Calu3 (cell line): ENCODE measurements around the gene RNF141. TPM values are rescaled to one million over a fixed set of nuclear protein-coding genes. Genes with fewer than 3 reads are reported as not detected.

ENCODE experiments used
- BruUV-seq: library from RNA; stranded (reverse); fragments of 400-500 nt; replicated peaks from 2 replicates; lab custom pipeline; 2021; lab: Mats Ljungman, UMichigan
- CTCF ChIA-PET: fragments of 300-600 bp; sonication (Branson Sonifier 250); formaldehyde crosslinking; loops from one replicate; lab custom pipeline; 2022; ENCODE audit warnings: antibody characterized with exemption; lab: Charles Lee
- DNase-seq: peaks from one replicate; pipeline ENCODE4 v3.0.0; 2022
- H3K27ac Mint-ChIP-seq: one replicate; pipeline ENCODE4 v1.8.0; 2022; ENCODE audit warnings: mixed read lengths; ENCODE audit not compliant: unreplicated experiment
- H3K27me3 Mint-ChIP-seq: one replicate; pipeline ENCODE4 v1.8.0; 2022; ENCODE audit warnings: mixed read lengths; ENCODE audit not compliant: unreplicated experiment
- H3K36me3 Mint-ChIP-seq: one replicate; pipeline ENCODE4 v1.8.0; 2022; ENCODE audit warnings: mild to moderate bottlenecking, moderate library complexity, mixed read lengths; ENCODE audit not compliant: insufficient read depth, unreplicated experiment
- H3K4me1 Mint-ChIP-seq: one replicate; pipeline ENCODE4 v1.8.0; 2022; ENCODE audit warnings: mild to moderate bottlenecking, low read depth, mixed read lengths; ENCODE audit not compliant: unreplicated experiment
- H3K4me3 Mint-ChIP-seq: one replicate; pipeline ENCODE4 v1.8.0; 2022; ENCODE audit warnings: mild to moderate bottlenecking, low read depth, moderate library complexity, mixed read lengths; ENCODE audit not compliant: unreplicated experiment
- H3K9me3 Mint-ChIP-seq: one replicate; pipeline ENCODE4 v1.8.0; 2022; ENCODE audit warnings: low read depth, mixed read lengths; ENCODE audit not compliant: unreplicated experiment
- CTCF ChIP-seq: fragments of 200-600 bp; IDR thresholded peaks from one replicate; pipeline ENCODE4 v1.8.0; 2022; ENCODE audit warnings: antibody characterized with exemption; ENCODE audit not compliant: unreplicated experiment
- intact Hi-C: fragments of 100-400 bp; cut with micrococcal nuclease; formaldehyde crosslinking; loops from one replicate; pipeline ENCODE4 v1.10.0; 2022; ENCODE audit not compliant: unreplicated experiment
- total RNA-seq: library from RNA; stranded (reverse); gene quantifications from 2 replicates; pipeline ENCODE4 v1.2.3, GENCODE V29; 2022

The RNF141 gene
- total RNA-seq, 1 experiment from 2014 or later: 33.9 TPM

GRCh38 chr11:10573028-10573427 is 32.0 kb upstream of the RNF141 start:
- BruUV-seq: no TSS peak
- intact Hi-C loops: no loop called here
- H3K27me3 Mint-ChIP-seq: no peaks in the 10 kb centered on the region
- H3K9me3 Mint-ChIP-seq: no peaks in the 10 kb centered on the region
- CTCF ChIA-PET: no interaction called here
- DNase-seq: no peak
- no peaks in the 10 kb centered on the region for H3K36me3 Mint-ChIP-seq
- TF ChIP-seq CTCF: no peak
- H3K27ac Mint-ChIP-seq: no peak overlapping the region
- no peak overlapping the region for H3K4me3 Mint-ChIP-seq
- H3K4me1 Mint-ChIP-seq: no peaks in the 10 kb centered on the region

DNA sequence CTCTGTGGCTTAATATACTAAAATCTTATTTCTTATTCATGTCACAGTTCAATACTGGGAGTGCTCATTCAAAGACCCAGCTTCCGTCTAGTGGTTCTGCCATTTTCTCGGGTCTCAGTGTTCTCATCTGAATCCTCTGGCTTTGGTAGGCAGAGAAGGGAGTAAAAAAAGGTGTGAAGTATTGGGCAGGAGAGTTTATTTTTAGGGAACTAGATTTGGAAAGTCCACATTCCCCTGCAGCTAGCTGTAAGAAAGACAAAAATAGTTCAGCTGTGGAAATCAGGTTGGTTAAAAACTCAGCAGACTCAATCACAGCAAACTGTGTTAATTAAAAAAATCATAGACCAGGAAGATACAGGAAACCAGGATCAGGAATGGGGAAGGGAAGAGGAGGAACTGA is 31.5 kb upstream of the RNF141 start:
- CTCF ChIA-PET: interaction anchor here (0.8 kb wide), 1 partner anchor 13 kb away, joined by 8 read pairs; no protein-coding TSS in a partner anchor
- Mint-ChIP-seq H3K4me3 (no peak overlapping the region), H3K4me1 (no peaks in the 10 kb centered on the region), H3K36me3 (no peaks in the 10 kb centered on the region), H3K9me3 (no peaks in the 10 kb centered on the region), H3K27ac (no peak overlapping the region), H3K27me3 (no peaks in the 10 kb centered on the region)
- intact Hi-C loops: no loop called here
- no TSS peak for BruUV-seq
- TF ChIP-seq CTCF: no peak
- no peak for DNase-seq

- CTCF ChIA-PET: interaction anchor here (0.5 kb wide), 1 partner anchor 407 kb away, joined by 3 read pairs; no protein-coding TSS in a partner anchor
- Mint-ChIP-seq H3K4me1 (no peaks in the 10 kb centered on the region), H3K4me3 (no peak within 1 kb of the TSS), H3K9me3 (no peaks in the 10 kb centered on the region), H3K27me3 (no peaks in the 10 kb centered on the region), H3K27ac (no peak within 1 kb of the TSS), H3K36me3 (no peaks in the 10 kb centered on the region)
- DNase-seq: no peak
- no TSS peak for BruUV-seq
- intact Hi-C loops: no loop called here
- no peak for TF ChIP-seq CTCF
Observed at GRCh38 chr11:10568486-10568941, 27.5 kb upstream of the RNF141 start, which contains the start of gene LYVE1. LYVE1 (minus strand) TSS chr11:10568665; CDS start chr11:10568532, 133 bp downstream.

DNA sequence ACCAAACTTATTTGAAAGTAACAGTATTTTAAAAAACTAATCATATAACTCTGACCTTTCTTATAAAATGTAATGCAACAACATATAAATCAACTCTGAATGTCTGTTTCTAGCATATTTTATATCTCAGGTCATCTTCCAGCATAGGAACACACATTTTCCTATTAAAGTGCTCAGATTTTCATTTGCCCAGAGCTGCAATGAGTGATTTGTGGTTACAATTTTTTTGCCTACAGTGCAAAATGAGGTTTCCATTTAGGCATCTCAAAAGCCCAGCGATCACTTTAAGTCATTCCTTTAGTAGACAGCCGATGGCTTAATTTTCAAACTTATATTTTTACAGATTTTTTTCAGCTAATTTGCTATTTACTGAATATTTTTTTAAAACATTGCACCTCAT is 26.5 kb upstream of the RNF141 start:
- Mint-ChIP-seq H3K4me1 (no peaks in the 10 kb centered on the region), H3K4me3 (no peak overlapping the region), H3K9me3 (no peaks in the 10 kb centered on the region), H3K36me3 (no peaks in the 10 kb centered on the region), H3K27me3 (no peaks in the 10 kb centered on the region), H3K27ac (no peak overlapping the region)
- intact Hi-C loops: no loop called here
- DNase-seq: no peak
- no TSS peak for BruUV-seq
- CTCF ChIA-PET: no interaction called here
- no peak for TF ChIP-seq CTCF
